CD4-positive, alpha-beta T cell treated with Interleukin-6 for 4 hours (primary cell): ENCODE results near the gene SLC43A2.

Experiments used
- DNase-seq: peaks from one replicate; pipeline ENCODE4 v3.0.0-alpha.2; 2020; ENCODE audit warnings: mixed read lengths

The SLC43A2 gene

GRCh38 chr17:1621273-1621954 is 7.2 kb downstream of the SLC43A2 start:
- no peak for DNase-seq

GRCh38 chr17:1620486-1620885 is 8.1 kb downstream of the SLC43A2 start:
- DNase-seq, result no peak

DNA sequence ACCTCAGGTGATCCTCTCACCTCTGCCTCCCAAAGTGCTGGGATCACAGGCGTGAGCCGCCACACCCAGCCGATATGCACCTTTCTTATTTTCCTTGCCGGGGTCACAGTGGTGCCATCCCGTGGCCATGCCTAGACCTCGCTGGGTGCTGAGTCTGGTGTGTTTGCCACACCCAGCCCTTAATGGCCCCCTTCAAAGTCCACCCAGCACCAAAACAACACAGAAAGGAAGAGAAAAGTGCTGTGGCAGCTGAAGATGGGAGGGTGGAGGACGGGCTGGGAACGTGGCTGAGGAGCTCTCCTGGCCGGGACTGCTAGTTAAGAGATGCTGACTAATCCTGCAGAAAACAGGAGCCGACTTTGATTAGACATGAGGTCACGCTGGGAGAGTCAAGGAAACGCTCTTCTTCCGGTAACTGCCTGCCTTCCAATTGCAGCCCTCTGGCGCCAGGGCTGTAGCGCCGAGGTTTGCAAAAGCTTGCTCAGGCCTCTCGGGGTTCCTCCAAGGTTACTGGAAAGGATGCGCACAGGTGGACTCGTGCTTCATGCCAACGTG is 10.9 kb downstream of the SLC43A2 start:
- no peak for DNase-seq

GRCh38 chr17:1616101-1616500 is 12.5 kb downstream of the SLC43A2 start:
- DNase-seq, result no peak

DNA sequence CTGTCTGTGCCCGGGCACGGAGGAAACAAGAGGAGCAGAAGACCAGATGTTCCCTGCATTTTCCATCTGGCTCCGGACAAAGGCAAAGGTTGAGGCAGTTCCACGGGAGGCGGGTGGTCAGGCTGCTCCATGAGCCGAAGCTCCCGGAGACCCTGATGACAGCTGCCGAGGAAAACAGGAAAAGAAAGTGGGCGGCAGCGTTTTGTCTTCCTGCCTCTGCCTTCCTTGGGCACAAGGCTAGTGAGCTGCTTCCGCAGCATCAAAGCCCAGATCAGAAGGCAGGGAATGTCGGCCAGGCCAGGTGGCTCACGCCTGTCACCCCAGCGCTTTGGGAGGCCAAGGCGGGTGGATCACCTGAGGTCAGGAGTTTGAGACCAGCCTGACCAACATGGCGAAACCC is 16.2 kb downstream of the SLC43A2 start:
- DNase-seq, result no peak

GRCh38 chr17:1611715-1612114 is 16.9 kb downstream of the SLC43A2 start:
- no peak for DNase-seq

GRCh38 chr17:1608676-1609075 is 20.0 kb downstream of the SLC43A2 start:
- DNase-seq, result no peak

GRCh38 chr17:1607971-1608320 is 20.7 kb downstream of the SLC43A2 start:
- DNase-seq, result no peak

DNA sequence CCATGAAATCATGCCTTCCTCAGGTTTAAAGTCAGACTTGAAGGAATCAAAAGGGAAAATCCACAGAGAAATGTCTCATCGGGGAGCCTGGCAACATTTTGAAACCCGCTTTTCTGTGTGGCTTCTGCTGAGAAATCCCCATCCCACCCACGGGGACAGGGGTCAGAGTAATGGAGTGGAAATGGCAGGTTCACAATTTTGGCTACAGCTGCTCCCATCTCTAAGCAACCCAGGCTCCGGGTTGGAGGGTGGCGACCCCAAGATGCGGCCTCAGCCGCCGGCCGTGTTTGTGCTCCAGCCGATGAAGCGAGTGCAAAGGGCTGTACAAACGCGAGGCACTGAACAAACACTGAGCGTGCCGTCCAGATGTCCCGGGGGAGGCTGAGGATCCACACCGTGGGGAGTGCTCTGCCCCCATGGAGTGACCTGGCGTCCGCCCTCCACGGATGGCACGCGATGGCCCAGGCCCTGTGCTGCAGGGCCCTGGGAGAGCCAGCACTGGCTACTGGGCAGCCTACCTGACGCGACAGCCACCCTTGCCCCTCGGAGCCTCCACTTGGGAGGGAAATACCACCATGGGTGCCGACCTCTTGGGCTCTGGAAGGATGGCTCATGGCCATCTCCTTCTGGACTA is 22.2 kb downstream of the SLC43A2 start:
- DNase-seq, result no peak

DNA sequence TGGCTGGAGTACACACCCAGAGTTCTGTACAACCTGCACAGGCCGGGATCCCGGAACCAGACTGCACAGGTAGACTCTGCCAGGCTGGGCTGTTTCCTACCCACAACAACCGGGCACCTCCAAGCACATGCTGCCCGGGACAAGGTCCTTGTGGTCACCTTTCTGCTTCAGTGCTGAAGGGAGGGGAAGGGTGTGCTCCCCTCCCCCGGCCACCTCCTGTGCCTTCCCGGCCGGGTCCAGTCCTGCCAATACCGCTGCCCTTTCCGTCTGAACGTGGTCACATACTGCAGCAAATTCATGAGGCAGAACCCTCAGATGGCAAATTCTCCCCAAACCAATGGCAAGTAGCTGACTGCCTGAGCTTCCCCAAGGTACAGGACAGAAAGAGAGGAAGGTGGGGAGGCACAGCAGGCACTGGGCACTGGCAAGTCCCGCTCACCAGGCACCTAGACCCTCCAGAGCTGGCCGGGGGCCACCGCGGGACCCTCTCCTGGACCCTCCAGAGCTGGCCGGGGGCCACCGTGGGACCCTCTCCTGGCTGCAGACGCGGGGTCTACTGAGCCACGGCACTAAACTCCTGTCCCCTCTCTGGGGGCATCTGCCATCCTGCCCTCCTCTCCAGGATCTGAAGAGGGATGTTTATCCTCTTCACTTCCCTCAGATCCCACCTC is 22.8 kb downstream of the SLC43A2 start:
- no peak for DNase-seq

DNA sequence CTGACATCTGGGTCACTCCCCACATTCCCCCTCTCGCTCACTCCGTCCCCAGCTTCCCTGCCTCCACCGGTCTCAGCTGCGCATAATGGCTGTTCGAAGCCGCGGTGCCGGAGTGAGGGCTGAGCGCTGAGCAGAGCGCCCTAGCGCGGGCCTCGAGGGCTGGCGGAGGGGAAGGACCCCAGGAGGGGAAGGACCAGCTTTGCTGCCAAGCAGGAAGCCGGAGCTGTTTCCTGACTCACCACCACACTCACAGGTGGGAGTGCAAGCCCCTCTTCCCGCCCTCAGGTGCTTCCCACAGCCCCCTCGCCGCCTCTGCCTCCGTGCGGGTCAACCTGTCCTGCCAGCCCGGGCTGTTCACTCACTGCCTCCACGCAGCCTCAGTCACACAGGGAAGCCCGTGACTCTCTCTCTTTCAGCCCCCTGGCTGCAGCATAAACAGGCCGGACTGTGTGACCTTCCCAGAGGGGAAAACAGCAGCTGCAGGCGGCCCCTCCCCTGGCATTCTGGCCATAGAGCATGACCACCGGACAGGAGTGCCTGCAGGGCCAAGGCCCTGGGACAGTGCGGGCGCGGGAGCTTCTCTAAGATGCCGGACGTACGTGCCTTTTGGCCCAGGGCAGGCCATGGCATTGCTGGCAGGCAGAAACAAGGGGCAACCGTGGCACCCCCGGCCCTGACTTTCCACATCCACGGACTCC is 23.7 kb downstream of the SLC43A2 start:
- DNase-seq, result no peak

GRCh38 chr17:1601571-1601970 is 27.1 kb downstream of the SLC43A2 start:
- no peak for DNase-seq

GRCh38 chr17:1598399-1599095 is 30.1 kb downstream of the SLC43A2 start:
- DNase-seq, result no peak

- DNase-seq, result no peak
These were observed 30.7 kb downstream of the SLC43A2 start for GRCh38 chr17:1597861-1598342.

DNA sequence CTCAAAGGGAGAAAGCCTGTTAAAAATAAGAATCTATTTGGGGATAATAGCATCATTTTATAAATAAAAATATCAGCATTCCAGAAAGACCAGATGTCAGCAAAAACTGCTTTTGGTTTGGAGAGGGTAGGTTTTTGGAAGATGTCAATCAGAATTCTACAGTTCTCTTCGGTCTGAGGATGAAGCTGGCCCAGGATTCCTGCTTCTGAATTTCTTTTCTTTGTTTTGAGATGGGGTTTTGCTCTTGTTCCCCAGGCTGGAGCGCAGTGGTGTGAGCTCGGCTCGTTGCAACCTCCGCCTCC is 35.1 kb downstream of the SLC43A2 start:
- DNase-seq, result no peak

- DNase-seq, result no peak
These were observed 35.6 kb downstream of the SLC43A2 start for GRCh38 chr17:1592751-1593629.

DNA sequence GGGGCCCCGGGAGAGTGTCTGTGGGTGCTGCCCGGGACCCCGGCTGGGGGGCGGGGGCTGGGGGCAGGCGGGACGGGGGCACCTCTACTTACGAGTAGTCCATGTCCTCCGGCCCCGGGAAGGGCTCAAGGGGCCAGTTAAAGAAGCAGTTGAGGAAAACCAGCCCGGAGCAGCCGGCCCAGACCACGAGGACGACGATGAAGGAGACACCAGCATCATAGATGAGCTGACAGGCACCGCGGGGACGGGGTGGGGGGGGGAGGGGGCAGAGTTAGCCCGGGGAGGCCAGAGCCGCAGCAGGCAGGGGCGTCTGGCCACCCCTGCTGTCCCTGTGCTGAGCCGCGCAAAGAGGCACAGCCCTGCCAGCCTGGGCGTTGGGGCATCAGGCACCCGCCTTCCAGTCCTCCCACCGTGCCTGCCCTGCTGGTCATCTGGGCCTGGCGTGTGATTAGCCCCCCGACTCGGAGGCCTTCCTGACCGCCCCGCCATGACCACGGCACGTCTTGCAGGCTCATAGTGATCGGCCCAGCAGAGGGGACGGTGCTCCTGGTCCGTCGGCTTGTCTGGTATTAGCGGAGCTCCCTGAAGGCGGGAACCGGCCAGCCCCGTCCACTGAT is 37.1 kb downstream of the SLC43A2 start:
- no peak for DNase-seq

GRCh38 chr17:1590747-1591473 is 37.7 kb downstream of the SLC43A2 start:
- DNase-seq, result no peak

GRCh38 chr17:1590029-1590746 is 38.4 kb downstream of the SLC43A2 start:
- DNase-seq, result no peak
